Nephron (organoid): Measurements from ENCODE around the gene GBF1.
"Not testable (repeated sequence)": the region's sequence is repeated elsewhere in the genome, so short reads cannot be mapped to it uniquely, and the experiment has no call there.

Source experiments
- H3K27ac Mint-ChIP-seq, 3 experiments: 2 replicates each; pipeline ENCODE4 v1.8.0; 2020; ENCODE audit warnings: mixed read lengths in 3 of 3, mild to moderate bottlenecking in 2 of 3, moderate library complexity in 1 of 3
- H3K27me3 Mint-ChIP-seq: 2 replicates; pipeline ENCODE4 v1.8.0; 2021; ENCODE audit warnings: low read depth, mild to moderate bottlenecking, moderate library complexity, mixed read lengths
- H3K36me3 Mint-ChIP-seq: 2 replicates; pipeline ENCODE4 v1.8.0; 2020; ENCODE audit warnings: low read depth, mixed read lengths
- H3K4me1 Mint-ChIP-seq: 2 replicates; pipeline ENCODE4 v1.8.0; 2020; ENCODE audit warnings: mixed read lengths
- H3K4me3 Mint-ChIP-seq, 3 experiments: 2 replicates each; pipeline ENCODE4 v1.8.0; 2020; ENCODE audit warnings: mild to moderate bottlenecking in 3 of 3, mixed read lengths in 3 of 3, moderate library complexity in 2 of 3
- H3K9me3 Mint-ChIP-seq: 2 replicates; pipeline ENCODE4 v1.8.0; 2020; ENCODE audit warnings: mixed read lengths
- TF ChIP-seq, protein P1 (sequence below), 3 experiments: fragments of 200-600 bp; sonication (generic); IDR thresholded peaks; one replicate each; pipeline ENCODE4 v1.5.0; 2021; ENCODE audit warnings: antibody characterized with exemption in 3 of 3; ENCODE audit not compliant: unreplicated experiment in 3 of 3

GBF1 gene

DNA sequence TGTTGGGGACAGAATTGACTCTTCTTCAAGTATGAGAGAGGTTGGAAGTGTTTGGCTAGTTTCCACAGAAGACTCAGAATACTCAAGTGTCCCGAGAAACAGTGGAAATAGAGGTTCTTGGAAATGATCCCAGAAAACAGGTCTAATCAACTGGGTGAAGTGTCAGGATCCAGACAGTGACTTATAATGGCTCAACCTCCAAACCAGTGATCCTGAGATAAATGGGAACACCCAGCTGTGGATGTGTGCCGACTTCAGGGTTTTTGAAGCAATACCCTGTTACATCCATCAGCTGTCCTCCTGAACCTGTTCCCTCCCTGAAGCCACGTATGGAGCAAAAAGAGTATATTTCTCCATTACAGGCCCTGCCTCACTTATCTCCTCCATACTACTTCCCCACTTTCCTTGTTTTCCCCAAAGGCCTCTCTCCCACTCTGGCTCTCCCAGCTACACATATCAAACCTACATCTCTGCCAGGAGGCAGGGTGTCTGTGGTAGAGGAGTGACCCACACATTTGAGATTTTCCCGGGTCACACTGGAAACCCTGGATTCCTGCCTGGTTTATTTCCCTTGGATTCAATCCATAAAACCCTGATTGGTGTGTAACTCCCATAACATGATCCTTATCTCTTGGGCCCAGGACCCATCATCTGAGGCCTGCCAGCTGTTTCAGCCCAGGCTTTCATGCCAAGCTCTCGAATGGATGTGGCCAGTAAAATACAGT is 36.9 kb upstream of the GBF1 start:
- H3K9me3 Mint-ChIP-seq, result peaks cover under 1% of the 10 kb centered on the region
- TF ChIP-seq, protein P1, sequence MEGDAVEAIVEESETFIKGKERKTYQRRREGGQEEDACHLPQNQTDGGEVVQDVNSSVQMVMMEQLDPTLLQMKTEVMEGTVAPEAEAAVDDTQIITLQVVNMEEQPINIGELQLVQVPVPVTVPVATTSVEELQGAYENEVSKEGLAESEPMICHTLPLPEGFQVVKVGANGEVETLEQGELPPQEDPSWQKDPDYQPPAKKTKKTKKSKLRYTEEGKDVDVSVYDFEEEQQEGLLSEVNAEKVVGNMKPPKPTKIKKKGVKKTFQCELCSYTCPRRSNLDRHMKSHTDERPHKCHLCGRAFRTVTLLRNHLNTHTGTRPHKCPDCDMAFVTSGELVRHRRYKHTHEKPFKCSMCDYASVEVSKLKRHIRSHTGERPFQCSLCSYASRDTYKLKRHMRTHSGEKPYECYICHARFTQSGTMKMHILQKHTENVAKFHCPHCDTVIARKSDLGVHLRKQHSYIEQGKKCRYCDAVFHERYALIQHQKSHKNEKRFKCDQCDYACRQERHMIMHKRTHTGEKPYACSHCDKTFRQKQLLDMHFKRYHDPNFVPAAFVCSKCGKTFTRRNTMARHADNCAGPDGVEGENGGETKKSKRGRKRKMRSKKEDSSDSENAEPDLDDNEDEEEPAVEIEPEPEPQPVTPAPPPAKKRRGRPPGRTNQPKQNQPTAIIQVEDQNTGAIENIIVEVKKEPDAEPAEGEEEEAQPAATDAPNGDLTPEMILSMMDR (IDR thresholded peaks at IDR 0.05; ENCODE audit: unreplicated experiment in 3 of 3), result no peak
- H3K4me1 Mint-ChIP-seq, result peaks cover 16% of the 10 kb centered on the region
- H3K27me3 Mint-ChIP-seq, result peaks cover 8% of the 10 kb centered on the region
- no peaks in the 10 kb centered on the region for H3K36me3 Mint-ChIP-seq
- H3K27ac Mint-ChIP-seq, result peak overlapping the region; percentile 85 to 88 (median 87)
- peak overlapping the region in 1 of 3 experiments; percentile 1 for H3K4me3 Mint-ChIP-seq

DNA sequence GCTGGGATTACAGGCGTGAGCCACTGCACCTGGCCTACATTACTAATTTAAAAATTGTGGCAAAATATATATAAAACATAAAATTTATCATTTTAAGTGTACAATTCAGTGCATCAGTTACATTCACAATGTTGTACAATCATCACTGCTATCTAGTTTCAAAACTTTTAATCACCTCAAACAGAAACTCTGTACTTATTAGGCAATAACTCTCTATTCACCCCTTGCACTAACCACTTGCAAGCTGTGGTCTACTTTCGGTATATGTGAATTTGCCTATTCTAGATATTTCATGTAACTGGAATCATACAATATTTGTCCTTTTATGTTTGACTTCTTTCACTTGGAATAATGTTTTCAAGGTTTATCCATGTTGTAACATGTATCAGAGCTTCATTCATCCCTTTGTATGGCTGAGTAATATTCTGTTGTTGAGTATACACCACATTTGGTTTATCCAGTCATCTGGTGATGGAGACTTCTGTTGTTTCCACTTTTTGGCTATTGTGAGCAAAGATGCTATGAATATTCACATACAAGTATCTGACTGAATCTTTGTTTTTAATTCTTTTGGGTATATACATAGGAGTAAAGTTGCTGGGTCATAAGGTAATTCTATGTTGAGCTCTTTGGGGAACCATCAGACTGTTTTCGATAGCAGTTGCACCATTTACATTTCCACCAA is 33.6 kb upstream of the GBF1 start:
- TF ChIP-seq, protein P1 (IDR thresholded peaks at IDR 0.05; ENCODE audit: unreplicated experiment in 3 of 3), result no peak
- Mint-ChIP-seq H3K27me3 (peaks cover 11% of the 10 kb centered on the region), H3K27ac (no peak overlapping the region), H3K4me1 (peaks cover 16% of the 10 kb centered on the region), H3K9me3 (no peaks in the 10 kb centered on the region), H3K36me3 (no peaks in the 10 kb centered on the region), H3K4me3 (no peak overlapping the region)

DNA sequence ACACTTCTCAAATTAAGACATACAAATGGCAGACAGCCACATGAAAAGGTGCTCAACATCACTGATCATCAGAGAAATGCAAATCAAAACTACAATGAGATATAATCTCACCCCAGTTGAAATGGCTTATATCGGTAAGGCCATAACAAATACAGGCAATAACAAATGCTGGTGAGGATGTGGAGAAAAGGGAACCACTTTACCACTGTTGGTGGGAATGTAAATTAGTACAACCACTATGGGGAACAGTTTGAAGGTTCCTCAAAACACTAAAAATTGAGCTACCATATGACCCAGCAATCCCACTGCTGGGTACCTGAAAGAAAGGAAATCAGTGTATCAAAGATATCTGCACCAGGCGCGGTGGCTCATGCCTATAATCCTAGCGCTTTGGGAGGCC is 31.7 kb upstream of the GBF1 start:
- not testable (repeated sequence) for H3K36me3 Mint-ChIP-seq, H3K4me3 Mint-ChIP-seq, H3K9me3 Mint-ChIP-seq, H3K4me1 Mint-ChIP-seq, H3K27ac Mint-ChIP-seq
- H3K27me3 Mint-ChIP-seq, result peaks cover 11% of the 10 kb centered on the region

DNA sequence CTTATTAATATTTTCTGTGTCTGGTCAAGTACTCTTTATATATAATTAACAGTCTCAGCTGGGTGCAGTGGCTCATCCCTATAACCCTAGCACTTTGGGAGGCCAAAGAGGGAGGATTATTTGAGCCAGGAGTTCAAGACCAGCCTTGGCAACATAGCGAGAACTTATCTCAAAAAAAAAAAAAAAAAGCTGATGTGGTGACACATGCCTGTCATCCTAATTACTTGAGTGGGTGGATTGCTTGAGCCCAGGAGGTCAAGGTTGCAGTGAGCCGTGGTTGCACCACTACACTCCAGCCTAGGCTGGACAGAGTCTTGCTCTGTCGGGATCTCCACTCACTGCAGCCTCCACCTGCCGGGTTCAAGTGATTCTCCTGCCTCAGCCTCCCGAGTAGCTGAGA is 26.0 kb upstream of the GBF1 start:
- peaks cover 5% of the 10 kb centered on the region for H3K27me3 Mint-ChIP-seq
- no peak overlapping the region for H3K4me3 Mint-ChIP-seq
- no peaks in the 10 kb centered on the region for H3K36me3 Mint-ChIP-seq
- H3K9me3 Mint-ChIP-seq, result no peaks in the 10 kb centered on the region
- TF ChIP-seq, protein P1 (IDR thresholded peaks at IDR 0.05; ENCODE audit: unreplicated experiment in 3 of 3), result no peak
- H3K4me1 Mint-ChIP-seq, result no peaks in the 10 kb centered on the region
- H3K27ac Mint-ChIP-seq, result no peak overlapping the region

DNA sequence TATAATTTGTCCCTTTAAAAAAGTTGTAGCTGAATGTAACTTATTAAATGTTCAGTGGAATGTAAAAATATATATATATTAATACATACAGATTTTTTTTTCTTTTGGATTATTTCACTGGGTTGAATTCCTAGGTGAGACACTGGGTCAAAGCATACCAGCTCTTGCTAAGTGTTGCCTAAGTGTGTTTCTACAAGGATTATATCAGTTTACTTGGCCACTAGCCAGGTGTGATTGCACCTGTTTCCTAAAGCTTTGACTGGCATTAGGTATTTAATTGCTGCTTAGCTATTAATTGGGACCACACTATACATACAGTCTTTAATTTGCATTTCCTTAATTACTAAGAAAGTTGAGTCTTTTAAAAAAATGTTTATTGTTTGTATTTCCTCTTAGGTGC is 24.7 kb upstream of the GBF1 start:
- no peak overlapping the region for H3K27ac Mint-ChIP-seq
- peaks cover 5% of the 10 kb centered on the region for H3K27me3 Mint-ChIP-seq
- TF ChIP-seq, protein P1 (IDR thresholded peaks at IDR 0.05; ENCODE audit: unreplicated experiment in 3 of 3), result no peak
- no peaks in the 10 kb centered on the region for H3K9me3 Mint-ChIP-seq
- no peaks in the 10 kb centered on the region for H3K36me3 Mint-ChIP-seq
- peaks cover 3% of the 10 kb centered on the region for H3K4me1 Mint-ChIP-seq
- H3K4me3 Mint-ChIP-seq, result no peak overlapping the region

DNA sequence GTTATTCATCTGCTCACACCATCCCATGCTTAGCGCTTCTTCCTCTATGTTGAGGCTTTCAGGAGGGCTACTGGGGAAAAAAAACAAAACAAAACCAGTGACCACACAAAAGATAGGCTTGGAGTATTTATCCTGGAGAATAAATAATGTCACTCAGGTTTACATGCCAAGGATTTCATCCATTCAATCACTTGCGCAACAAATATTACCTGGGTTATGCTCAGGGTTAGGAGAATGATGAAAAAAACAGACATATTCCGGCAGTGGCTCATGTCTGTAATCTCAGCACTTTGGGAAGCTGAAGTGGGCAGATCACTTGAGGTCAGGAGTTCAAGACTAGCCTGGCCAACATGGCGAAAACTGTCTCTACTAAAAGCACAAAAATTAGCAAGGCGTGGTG is 22.5 kb upstream of the GBF1 start:
- peaks cover 25% of the 10 kb centered on the region for H3K27me3 Mint-ChIP-seq
- H3K9me3 Mint-ChIP-seq, result no peaks in the 10 kb centered on the region
- no peak overlapping the region for H3K4me3 Mint-ChIP-seq
- H3K4me1 Mint-ChIP-seq, result peaks cover 24% of the 10 kb centered on the region
- no peak overlapping the region for H3K27ac Mint-ChIP-seq
- TF ChIP-seq, protein P1 (IDR thresholded peaks at IDR 0.05; ENCODE audit: unreplicated experiment in 3 of 3), result no peak
- H3K36me3 Mint-ChIP-seq, result no peaks in the 10 kb centered on the region
